Type B pancreatic cell (in vitro differentiated cells): Measurements from ENCODE around the gene INPPL1. TPM values are rescaled to one million over a fixed set of nuclear protein-coding genes. Genes with fewer than 3 reads are reported as not detected.

Source experiments
- DNase-seq: peaks from one replicate; pipeline ENCODE4 v3.0.0; 2021; ENCODE audit warnings: mixed read lengths; ENCODE audit not compliant: unreplicated experiment; ENCODE audit errors: extremely low spot score
- H3K27ac Mint-ChIP-seq: 2 replicates; pipeline ENCODE4 v1.8.0; 2021; ENCODE audit warnings: mild to moderate bottlenecking, mixed read lengths
- H3K27me3 Mint-ChIP-seq: 2 replicates; pipeline ENCODE4 v1.8.0; 2021; ENCODE audit warnings: mixed read lengths
- H3K36me3 Mint-ChIP-seq: 2 replicates; pipeline ENCODE4 v1.8.0; 2021; ENCODE audit warnings: mixed read lengths
- H3K4me1 Mint-ChIP-seq: one replicate; pipeline ENCODE4 v1.8.0; 2021; ENCODE audit warnings: mixed read lengths; ENCODE audit not compliant: unreplicated experiment
- H3K4me3 Mint-ChIP-seq: 2 replicates; pipeline ENCODE4 v1.8.0; 2021; ENCODE audit warnings: mild to moderate bottlenecking, mixed read lengths
- H3K9me3 Mint-ChIP-seq: 2 replicates; pipeline ENCODE4 v1.8.0; 2021; ENCODE audit warnings: mixed read lengths
- total RNA-seq: library from RNA; stranded (reverse); gene quantifications from 2 replicates; pipeline ENCODE4 v1.2.1, GENCODE V29; 2021; ENCODE audit warnings: low replicate concordance
- TF ChIP-seq, protein P1 (sequence below): fragments of 200-600 bp; sonication (generic); conservative IDR thresholded peaks from 2 replicates; pipeline ENCODE4 v1.5.0; 2021; ENCODE audit warnings: antibody characterized with exemption, mild to moderate bottlenecking

Gene INPPL1
- total RNA-seq, 1 donor from 2014 or later, result 231 TPM

DNA sequence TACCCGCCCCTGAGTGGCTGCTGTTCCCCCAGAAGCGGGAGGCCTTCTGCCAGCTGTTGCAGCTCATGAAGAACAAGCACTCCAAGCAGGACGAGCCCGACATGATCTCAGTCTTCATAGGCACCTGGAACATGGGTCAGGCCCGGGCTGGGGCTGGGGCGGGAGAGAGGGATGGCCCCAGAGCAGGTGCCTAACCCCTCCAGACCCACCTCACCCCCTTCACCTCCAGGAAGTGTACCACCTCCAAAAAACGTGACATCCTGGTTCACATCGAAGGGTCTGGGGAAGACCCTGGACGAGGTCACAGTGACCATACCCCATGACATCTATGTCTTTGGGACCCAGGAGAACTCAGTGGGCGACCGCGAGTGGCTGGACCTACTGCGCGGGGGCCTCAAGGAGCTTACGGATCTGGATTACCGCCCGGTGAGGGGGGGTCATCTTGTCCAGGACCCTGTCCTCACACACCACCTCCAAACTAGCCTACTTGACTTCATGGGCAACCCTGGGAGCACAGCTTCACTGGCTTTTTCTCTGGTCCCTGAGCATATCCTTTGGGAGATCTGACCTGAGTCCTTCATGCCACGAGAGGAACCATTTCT lies 6.3 kb downstream of the INPPL1 start:
- no peaks in the 10 kb centered on the region for H3K27me3 Mint-ChIP-seq
- H3K4me3 Mint-ChIP-seq, result no peak overlapping the region
- H3K27ac Mint-ChIP-seq, result no peak overlapping the region
- TF ChIP-seq, protein P1, sequence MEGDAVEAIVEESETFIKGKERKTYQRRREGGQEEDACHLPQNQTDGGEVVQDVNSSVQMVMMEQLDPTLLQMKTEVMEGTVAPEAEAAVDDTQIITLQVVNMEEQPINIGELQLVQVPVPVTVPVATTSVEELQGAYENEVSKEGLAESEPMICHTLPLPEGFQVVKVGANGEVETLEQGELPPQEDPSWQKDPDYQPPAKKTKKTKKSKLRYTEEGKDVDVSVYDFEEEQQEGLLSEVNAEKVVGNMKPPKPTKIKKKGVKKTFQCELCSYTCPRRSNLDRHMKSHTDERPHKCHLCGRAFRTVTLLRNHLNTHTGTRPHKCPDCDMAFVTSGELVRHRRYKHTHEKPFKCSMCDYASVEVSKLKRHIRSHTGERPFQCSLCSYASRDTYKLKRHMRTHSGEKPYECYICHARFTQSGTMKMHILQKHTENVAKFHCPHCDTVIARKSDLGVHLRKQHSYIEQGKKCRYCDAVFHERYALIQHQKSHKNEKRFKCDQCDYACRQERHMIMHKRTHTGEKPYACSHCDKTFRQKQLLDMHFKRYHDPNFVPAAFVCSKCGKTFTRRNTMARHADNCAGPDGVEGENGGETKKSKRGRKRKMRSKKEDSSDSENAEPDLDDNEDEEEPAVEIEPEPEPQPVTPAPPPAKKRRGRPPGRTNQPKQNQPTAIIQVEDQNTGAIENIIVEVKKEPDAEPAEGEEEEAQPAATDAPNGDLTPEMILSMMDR, result no peak
- peaks cover 12% of the 10 kb centered on the region for H3K4me1 Mint-ChIP-seq
- H3K9me3 Mint-ChIP-seq, result no peaks in the 10 kb centered on the region
- H3K36me3 Mint-ChIP-seq, result peaks cover 32% of the 10 kb centered on the region
- peak; percentile 64 for DNase-seq

DNA sequence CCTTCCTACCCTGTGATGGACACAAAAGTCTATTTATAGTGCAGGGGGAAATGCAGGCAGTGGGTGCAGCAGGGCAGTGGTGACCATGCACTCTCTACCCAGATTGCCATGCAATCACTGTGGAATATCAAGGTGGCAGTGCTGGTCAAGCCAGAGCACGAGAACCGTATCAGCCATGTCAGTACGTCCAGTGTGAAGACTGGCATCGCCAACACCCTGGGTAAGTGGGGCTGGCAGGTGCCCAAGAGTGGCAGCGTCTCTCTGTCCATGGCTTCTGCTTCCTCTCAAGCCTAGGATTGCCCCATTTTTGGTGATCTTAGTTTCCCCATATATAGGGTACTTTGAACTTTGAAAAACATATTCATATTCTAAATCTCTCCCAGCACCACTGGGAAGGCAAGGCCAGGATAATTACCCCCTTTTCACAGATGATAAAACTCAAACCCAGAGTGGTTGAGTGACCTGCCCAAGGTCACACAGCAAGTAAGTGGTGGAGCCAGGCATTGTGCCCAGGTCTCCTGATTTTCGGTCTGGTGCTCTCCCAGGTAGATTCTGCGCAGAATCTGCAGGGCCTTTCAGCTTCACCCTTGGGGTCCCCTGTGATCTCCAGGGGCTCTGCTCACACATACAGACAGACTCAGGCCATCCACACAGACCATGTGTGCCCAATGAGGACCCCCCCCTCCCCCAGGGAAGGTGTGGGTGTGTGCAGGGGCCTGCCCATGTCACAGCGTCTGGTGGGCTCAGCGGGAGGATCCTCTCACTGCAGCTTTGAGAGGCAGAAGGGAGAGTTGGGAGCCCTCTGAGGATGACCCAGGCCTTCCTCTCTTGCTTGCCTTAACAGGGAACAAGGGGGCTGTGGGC lies 7.1 kb downstream of the INPPL1 start:
- Mint-ChIP-seq H3K9me3 (no peaks in the 10 kb centered on the region), H3K4me3 (no peak overlapping the region), H3K27me3 (no peaks in the 10 kb centered on the region), H3K36me3 (peaks cover 32% of the 10 kb centered on the region), H3K27ac (no peak overlapping the region), H3K4me1 (peaks cover 7% of the 10 kb centered on the region)
- TF ChIP-seq, protein P1, result no peak
- peak; percentile 48 for DNase-seq

DNA sequence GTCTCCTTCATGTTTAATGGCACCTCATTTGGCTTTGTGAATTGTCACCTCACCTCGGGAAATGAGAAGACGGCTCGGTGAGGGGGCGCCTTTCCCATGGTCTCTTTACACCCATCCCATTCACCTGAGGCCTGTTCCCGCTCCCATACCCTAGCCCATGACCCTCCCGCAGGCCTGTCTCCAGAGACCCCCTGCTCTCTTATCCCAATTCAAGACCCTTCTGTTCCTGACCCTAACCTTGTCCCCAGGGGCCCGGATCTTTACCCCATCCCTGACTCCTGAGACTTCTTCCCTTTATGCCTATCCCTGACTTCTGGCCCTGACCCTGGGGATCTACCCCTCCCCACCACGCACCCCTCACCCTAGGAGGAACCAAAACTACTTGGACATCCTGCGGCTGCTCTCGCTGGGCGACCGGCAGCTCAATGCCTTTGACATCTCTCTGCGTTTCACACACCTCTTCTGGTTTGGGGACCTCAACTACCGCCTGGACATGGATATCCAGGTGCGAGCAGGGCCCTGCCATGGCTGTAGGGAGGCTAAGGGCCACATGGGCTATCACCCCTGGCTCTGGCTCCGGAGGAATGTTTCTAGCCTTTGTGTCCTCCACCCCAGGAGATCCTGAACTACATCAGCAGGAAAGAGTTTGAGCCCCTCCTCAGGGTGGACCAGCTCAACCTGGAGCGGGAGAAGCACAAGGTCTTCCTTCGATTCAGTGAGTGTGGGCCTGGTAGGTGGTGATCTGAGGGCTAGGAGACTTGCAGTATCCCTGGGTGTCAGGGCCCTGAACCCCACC lies 7.9 kb downstream of the INPPL1 start:
- Mint-ChIP-seq H3K36me3 (peaks cover 32% of the 10 kb centered on the region), H3K27ac (no peak overlapping the region), H3K4me3 (no peak overlapping the region), H3K4me1 (peaks cover 7% of the 10 kb centered on the region), H3K27me3 (no peaks in the 10 kb centered on the region), H3K9me3 (no peaks in the 10 kb centered on the region)
- peak; percentile 47 for DNase-seq
- TF ChIP-seq, protein P1, result no peak

DNA sequence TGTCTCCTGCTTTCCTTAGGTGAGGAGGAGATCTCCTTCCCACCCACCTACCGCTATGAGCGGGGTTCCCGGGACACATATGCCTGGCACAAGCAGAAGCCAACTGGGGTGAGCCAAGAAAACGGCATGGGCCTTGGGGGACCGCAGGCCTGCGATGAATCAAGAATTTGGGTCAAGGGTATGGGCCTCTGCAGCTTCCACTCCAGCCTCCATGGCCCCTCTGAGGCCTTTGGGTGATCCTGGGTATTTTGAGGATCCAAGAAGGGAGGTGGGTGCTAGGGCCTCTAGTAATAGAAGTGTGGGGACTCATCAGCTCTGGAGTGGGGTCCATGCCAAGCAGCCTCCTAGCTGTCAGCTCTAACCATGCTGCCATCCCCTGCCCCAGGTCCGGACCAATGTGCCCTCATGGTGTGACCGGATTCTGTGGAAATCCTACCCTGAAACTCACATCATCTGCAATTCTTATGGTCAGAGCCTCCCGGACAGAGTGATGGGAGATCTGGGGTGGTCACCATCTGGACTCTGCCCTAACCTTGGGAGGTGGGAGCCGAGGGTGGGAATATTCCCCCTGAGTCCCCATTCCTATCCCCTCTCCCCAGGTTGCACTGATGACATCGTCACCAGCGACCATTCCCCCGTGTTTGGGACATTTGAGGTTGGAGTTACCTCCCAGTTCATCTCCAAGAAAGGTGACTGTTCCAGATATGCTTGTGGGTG lies 8.6 kb downstream of the INPPL1 start:
- H3K4me3 Mint-ChIP-seq, result no peak overlapping the region
- no peaks in the 10 kb centered on the region for H3K9me3 Mint-ChIP-seq
- DNase-seq, result peak; percentile 39
- no peaks in the 10 kb centered on the region for H3K27me3 Mint-ChIP-seq
- peaks cover 32% of the 10 kb centered on the region for H3K36me3 Mint-ChIP-seq
- TF ChIP-seq, protein P1, result no peak
- H3K4me1 Mint-ChIP-seq, result peaks cover 7% of the 10 kb centered on the region
- no peak overlapping the region for H3K27ac Mint-ChIP-seq
